Stimulated activated CD8-positive, alpha-beta memory T cell treated with anti-CD3 and anti-CD28 coated beads, Interleukin-2, amount 100 ng/mL, for 1 hour (primary cell): ENCODE data around the gene POSTN.
"Not testable (repeated sequence)": the region's sequence is repeated elsewhere in the genome, so short reads cannot be mapped to it uniquely, and the experiment has no call there.

Experiments
- DNase-seq, 2 donors: peaks; one replicate each; pipeline ENCODE4 v3.0.0-alpha.2; 2020; ENCODE audit warnings: low read depth in 2 of 2

Gene POSTN

DNA sequence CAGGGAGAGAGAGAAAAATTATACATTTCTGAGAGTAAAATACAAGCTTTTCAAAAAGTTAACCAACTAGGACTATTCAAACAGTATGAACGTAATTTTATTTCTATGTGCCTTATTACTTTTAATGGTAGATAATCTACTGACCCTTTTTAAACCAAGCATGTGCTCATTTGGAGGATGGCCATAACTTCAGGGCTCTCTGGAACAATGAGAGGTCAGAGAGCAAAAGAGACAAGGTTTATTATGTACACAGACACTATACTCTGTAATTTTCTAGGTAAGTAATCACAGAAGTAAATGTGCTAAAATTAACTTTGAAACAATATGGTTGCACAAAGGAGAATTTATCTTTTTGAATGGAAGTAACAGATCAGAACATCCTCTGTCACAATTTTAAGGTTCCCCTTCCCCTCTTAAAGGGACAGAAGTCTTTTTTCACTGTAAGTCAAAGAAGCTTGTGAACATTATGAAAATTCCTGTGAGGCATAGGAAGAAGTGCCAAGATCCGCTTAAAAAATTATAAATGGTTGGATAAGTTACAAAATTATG is 1.0 kb downstream of the POSTN start:
- no peak for DNase-seq

DNA sequence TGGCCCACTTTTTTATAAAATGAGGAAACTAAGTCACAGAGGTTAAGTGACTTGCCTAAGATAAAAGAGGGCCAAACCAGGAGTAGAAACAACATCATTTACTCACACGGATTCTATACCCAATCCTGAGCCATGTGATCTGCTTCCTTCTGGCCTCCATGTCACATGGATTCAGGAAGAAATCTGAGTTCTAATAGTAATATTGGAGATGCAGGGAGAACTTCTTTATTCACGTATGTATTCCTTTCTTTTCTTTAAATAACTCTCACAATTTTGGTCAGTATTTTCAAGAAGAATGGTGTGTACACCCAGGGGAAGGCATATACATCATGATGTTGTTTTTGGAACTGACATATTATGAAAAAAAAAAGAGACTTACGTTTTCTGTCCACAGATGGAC is 1.8 kb downstream of the POSTN start:
- no peak for DNase-seq

DNA sequence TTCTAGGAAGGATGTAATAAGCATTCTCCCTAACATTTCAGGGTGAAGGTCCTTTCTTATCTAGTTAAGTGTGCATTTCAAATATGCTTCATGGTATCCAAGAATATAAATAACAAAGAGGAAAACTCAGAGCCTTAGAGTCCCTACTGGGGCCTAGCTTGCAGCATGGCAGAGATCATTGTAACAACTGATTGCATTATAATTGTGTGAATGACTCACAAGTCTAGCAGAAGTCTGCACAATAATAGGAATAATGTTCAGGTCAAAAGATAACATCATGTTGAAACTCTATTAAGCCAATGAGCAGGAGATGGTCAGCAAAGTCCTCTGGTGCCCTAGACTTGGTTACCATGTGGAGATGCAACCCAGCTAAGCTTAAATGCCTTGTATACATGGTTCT is 3.4 kb downstream of the POSTN start:
- no peak for DNase-seq

DNA sequence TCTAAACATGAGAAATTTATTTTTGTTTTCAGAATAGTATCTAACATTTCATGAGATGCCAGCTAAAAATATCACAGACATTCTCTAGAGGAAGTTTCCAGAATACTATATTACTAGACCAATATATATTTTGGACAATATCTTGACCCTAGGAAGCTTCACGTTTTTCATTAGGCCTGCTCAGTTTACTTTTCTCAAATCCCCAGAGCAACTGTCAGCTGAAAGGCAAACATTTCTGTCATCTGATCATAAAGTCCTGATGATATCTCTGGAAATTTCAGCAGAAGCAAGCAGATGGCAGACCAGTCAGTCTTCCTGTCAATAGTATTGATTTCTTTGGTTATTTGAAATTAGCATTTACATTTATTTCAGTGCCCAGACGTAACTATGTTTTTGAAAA is 4.0 kb downstream of the POSTN start:
- DNase-seq, result no peak

DNA sequence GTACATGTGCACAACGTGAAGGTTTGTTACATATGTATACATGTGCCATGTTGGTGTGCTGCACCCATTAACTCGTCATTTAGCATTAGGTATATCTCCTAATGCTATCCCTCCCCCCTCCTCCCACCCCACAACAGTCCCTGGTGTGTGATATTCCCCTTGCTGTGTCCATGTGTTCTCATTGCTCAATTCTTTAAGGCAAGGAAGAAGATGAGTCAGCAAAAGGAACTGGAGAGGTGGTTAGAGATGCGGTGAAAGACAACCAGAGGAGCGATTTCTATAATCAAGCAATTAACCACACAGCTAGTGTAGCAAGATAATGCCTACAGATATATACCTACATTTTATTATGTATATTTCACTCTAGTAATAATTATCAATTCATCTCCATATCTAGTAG is 9.2 kb downstream of the POSTN start:
- not testable (repeated sequence) for DNase-seq

DNA sequence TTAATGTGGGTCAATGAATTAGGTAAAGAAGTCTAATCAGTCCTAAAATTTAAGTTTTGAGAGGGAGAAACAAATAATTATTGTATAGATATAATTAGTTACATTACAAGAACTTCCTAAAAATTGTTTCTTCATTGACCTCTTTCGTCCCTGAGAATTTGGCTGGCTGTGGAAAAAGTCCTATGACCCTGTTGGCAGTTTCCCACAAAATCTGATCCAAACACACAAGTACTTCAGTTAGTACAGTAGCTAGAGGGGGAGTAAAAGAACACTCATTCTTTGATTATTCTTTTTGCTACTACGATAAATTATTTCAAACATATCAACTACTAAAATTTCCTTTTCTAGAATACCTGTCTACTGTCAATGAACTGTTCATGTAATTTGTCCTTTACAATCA is 11.3 kb downstream of the POSTN start:
- no peak for DNase-seq

DNA sequence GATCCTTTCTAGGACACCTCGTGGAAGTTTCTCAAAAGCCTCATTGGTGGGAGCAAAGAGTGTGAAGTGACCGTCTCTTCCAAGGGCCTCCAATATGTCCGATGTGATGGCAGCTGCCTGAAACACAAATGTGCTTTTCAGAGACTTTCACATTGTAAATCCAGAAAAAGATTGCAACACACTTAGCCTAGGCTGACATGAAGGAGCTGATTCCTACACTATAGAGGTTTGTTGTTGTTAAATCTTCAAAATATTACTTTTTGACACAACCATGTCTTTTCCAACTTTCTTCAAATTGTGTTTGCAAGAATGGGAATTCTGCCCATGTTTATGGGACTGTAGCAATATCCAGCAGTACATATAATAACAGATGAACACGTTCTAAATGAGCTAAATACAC is 12.4 kb downstream of the POSTN start:
- no peak for DNase-seq

DNA sequence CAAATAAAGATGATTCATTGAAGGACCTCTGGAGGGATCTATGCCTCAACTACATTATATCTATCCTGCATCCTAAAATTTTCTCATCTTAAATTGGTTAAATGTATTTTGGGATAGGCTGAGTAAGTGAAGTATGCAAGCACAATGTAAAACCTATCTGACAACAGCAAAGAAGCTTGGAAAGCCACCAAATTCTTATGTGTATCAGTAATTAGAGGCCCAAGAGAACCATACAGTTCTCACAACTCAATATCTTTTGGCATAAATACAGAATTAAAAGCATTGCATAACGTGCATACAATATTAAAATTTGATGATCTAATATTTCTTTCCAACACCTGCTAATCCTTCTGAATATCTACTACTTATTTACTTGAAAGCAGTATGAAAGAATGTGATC is 13.0 kb downstream of the POSTN start:
- no peak for DNase-seq

DNA sequence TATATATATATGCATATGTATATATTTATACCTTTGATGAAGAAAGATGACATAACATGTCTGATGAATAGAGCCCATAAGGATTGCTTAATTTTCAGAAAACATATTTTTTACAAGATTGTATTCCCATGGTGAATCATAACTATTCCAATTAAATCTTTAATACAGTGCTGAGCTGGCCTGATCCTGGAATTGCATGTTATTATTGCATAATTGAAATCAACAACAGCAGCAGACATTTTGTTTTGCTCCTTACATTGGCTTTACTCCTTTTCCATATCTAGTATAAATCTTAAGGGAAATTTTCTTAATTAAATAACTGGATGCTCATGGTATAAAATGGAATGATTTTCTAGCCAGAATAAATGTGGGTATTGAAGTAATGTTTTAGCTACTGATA is 22.0 kb downstream of the POSTN start:
- no peak for DNase-seq

DNA sequence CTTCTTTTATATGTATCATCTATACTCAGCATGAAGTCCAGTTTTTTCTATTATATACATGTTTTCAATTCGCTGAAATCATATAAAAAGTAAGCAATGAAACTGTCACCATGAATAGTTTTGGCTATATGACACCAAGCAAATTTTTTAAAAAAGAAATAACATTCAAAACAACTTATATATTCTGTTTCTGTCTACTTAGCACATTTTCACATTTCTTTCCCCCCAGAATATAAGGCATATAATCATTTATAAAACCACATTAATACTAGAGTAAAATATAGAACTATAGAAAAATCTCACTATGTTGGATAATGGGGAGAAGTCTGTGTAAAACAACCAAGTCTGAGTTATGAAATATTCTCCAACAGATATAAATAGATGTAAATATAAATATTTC is 33.1 kb downstream of the POSTN start:
- no peak for DNase-seq

DNA sequence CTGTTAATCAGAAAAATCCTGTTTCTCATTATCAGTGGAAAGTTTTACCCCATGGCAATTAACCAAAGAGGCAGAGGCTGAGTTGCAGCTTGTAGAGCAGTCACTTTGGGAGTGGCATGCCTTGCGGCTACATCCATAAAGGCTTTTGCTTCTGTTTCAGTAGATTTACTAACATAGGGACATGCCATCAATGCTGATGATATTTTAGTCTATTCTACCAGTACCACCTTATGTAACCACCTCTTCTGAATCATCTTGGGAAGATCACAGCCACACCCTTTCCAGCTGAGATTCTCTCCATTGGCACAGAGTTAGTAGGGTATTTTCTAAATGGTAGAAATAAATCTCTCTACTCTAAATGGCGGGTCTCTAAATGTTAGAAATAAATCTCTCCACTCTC is 37.5 kb downstream of the POSTN start:
- no peak for DNase-seq

DNA sequence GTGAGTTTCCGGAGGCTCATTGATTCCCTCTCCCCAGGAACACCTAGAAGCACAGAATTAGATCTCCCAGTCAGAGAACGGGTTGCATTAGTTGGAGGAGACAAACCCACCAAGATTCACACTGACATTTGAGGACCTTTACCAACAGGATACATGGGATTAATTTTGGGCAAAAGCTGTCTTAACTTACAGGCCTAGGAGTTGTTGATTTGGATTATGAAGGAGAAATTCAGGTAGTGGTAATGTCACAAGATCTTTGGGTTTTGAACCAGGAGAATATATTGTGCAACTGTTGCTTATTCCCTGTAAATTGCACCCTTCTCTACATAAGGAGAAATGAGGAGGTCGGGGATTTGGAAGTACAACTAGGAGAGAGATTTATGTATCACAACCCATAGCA is 38.0 kb downstream of the POSTN start:
- no peak for DNase-seq

DNA sequence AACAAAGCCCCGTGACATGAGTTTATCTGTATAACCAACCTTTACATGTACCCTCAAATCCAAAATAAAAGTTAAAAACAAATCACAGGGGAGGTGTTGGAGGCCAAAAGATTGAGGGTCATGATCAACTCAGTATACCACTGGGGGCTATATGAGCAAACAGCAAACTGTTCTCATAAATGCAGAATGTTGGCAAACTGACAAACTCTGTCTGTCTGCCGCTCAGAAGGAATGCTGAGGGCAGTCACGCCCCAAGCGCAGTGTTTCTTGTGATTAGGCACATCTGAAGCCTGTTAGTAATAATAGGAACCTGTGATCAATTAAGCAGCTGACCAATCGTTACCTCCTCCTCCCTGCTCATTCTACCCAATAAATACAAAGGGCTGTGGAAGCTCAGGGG is 39.8 kb downstream of the POSTN start:
- DNase-seq, result not testable (repeated sequence)

DNA sequence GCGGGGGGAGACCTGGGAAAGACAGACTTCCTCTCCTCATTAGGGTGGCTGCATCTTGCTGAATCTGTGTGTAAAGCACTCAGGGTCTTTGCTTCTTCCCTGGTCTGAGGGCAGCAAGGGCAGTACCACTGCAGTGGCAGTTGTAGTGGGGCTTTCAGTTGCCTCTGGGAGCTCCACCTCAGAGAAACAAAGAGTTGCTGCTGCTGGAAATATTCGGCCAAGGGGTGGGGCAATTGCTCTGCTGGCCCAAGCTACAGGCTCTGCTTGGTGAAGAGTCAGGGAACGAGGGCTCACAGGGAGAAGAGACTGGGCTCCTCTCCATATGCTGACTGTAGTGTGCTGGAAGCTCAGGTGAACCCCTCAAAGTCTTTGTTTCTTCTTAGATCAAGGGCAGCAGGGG is 52.5 kb downstream of the POSTN start:
- DNase-seq, result no peak

DNA sequence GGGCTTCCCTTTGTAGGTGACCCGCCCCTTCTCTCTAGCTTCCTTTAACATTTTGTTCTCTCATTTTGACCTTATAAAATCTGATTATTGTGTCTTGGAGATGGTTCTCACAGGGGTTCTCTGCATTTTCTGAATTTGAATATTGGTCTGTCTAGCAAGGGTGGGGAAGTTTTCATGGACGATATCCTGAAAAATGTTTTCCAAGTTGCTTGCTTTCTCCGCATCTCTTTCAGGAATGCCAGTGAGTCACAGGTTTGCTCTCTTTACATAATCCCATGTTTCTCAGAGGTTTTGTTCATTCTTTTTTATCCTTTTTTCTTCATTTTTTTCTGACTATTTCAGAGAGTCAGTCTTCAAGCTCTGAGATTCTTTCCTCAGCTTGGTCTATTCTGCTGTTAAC is 53.6 kb downstream of the POSTN start:
- DNase-seq, result no peak

DNA sequence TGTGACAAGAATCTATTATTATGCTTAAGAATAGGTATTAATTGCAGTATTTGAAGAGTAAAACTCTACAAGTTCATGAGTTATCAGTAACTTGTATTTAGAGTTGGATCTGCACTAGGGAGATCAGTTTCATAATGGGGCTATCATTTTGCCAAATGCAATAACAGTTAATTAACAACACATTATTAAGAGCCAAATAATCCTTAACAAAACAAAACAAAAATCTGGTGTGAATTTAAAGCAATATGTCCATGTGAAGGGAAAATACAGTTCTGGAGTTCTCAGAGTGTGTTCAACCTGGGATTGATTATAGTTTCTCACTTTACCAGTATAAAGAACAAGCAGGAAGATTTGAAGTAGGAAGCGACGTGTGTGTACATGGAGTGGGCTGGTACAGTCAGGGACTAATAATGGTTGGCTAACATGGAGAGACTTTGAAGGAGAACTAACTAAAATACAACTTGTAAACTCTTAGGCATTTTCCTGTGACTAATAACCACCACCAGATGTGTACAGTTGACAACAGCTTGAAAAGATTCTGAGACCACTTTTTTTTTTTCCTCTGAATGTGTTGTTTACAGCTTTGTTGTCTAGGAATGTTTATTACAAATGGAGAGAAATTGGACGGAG is 58.5 kb downstream of the POSTN start:
- DNase-seq, result no peak

DNA sequence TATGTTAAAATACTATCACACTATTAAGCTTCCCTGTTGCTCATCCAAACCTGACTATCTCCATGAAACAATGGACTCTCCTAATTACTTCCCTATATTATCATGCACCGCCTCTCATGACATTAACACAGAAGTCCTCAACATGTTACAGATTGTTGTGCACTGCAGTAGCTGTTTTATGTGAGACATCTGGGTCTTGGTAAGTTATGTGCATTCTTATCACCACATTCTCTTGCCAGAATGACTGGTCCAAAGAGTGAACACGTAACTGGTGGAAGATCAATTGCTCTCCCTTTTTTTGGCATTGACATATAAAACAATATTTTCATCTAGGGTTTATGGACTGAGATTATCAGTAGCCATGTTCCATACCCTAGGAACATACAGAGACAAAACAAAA is 59.4 kb downstream of the POSTN start:
- DNase-seq, result no peak

DNA sequence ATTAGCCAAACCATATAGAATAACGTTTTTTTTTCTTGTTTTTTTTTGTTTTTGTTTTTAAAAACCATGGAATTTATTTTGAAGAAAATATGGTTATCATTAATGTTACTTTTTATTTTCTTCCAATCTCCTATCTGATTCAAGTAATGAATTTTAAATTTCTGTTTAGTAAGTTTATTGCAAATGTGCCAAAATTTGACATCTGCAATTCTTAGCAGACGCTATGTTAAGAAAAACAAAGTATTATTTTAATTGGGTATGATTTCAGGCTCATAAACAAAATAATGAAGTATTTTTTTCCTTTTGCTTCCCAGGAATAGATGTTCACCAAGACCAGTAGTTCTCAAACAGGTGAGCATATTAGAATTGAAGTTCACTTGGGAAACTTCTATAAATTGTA is 63.1 kb downstream of the POSTN start:
- no peak for DNase-seq

DNA sequence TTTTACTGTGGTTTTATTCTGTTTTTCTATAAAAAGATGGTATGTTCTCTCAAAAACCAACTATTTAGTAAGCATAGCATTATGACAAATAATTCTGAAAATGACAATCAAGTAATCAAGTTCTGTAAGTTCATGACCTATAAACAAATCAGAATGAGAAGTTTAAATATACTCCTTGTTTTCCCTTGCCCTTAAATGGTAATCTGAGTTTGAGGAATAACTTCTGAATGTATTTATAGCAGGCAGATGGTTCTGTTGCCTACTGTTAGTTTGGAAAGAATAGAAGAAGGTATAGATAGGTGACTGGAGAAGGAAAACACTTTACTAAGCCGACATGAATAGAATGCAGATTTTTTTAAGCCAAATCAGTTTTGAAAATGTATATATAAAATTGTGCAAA is 63.9 kb downstream of the POSTN start:
- DNase-seq, result no peak

DNA sequence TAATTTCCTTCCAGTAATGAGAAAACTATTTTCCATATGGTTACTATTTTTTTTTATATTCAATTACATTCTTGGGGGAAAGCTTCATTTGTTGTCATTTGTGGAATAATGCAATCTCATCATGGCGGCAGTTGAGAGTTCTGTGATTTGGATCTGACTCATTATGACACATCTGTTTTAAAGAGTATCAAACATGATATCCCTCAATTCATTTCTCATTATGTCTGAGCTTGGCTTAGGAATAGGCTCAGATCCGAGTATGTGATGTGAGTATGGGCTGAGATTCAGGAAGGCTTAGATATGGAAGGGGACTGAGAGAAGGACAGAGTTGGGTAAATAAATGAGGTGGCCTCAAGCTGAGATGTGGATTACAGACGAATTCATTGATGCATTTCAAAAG is 64.4 kb downstream of the POSTN start:
- DNase-seq, result no peak

DNA sequence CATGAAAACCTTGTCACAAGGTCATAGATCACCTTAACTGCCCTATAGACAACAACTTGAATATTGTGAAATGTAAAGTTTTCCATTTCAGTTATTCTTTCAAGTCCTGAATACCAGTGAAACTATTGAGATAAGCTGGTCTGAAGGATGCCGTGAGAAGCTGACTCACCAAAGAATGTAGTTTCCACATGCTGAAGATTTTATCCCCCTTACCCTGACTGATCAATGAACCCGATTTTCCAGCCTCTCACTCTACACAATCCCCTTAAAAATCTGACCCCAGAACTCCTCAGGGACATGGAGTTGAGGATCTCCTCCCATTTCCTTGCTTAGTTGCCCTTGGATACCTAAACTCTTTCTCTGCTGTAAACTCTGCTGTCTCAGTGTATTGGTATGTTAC is 67.5 kb downstream of the POSTN start:
- DNase-seq, result no peak

DNA sequence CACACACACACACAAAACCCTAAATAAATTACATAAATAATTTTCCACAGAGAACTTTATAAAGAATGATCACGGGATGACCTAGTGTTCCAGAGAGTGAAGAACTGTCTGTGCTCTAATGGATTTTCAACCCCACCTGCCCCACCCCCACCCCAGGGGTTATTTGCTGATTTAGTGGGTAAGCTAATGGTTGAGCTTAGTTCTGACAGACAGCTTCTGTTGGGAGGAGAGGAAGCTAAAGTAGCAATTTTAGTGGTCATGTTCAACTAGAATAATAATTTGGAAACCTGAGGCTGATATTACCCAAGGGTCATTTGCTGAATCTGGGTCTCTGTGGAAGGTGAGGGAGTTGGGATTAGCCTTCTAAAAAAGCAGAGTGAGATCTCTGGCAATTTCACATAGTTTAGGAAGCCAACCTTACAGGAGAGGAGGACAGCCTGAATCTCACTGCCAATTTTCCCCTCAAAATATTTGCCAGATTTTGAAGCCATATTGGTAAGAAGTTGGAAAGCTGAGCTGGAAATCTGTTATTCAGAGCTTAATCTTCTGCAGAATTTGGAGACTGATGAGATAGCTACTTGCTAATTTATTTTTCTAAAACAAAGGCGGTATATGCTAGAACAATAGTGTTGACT is 68.7 kb downstream of the POSTN start:
- no peak for DNase-seq

DNA sequence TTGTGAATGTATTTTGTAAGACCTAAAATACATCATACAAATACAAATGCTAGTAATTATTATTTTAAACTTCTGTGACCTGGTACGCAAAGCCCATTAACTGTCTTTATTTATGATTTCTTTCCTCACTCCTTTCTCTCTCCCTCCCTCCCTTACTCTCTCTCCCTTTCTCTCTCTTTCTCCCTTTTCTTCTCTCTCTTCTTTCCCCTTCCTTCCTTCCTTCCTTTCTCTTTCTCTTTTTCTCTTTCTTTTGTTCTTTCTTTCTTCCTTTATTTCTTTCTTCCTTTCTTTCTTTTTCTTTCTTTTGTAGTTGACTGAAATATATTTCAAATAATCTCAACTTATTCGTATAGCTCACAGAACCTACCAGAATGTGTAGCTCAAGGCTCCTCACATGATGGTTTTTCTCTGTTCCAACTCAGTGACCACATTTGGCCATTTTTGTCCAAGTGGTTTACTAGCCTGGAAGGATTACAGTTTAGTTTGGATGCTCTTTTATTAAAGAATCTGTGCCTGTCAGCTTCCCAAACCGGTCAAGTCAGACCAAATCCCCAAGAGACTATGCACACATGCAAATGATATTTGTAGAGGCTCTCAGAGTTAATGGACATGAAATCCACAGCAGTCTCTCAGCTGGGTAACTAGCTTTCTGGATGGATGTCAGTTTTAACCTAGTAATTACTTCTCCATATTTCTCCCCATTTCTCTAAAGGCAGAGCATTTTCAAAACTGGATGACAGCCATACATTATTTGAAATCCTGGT is 71.7 kb downstream of the POSTN start:
- DNase-seq, result no peak
